NCI-H1417 treated with DMSO at 0.1 percent for 48 hours (cell line): ENCODE results near the gene IQGAP3.

ENCODE experiments used
- DNase-seq: peaks from one replicate; lab custom pipeline; 2025; lab: John Stamatoyannopoulos, UW

IQGAP3 gene

DNA sequence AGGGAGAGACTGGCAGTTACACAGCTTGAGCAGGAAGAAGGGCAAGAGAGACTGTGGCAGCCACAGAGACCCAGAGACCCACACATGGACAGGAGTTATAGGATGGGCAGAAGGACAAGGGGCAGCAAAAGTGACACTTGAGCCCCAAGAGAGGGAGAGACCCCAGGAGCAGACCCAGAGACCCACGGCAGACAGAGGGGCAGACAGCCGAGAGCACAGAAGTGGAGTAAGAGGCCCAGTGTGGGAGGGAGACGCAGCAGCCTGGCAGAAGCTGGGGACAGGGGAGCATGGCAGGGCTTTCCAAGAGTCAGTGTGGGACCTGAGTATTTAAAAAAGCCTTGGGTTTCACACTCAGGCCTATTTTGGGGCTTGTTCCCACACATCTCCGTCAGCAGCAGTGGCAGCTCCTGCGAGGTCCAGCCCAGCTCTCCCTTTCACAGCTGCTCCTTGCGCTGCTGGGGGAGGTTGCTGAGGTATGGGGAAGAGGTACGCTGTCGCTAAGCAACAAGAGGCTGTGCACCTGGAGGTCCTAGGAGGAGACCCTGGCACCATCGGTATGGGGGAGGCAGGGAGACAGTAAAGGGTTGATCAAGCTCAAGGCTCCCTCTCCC is 62.8 kb downstream of the IQGAP3 start:
- DNase-seq = no peak

- no peak for DNase-seq
These were observed 63.5 kb downstream of the IQGAP3 start for GRCh38 chr1:156508955-156509234.

DNA sequence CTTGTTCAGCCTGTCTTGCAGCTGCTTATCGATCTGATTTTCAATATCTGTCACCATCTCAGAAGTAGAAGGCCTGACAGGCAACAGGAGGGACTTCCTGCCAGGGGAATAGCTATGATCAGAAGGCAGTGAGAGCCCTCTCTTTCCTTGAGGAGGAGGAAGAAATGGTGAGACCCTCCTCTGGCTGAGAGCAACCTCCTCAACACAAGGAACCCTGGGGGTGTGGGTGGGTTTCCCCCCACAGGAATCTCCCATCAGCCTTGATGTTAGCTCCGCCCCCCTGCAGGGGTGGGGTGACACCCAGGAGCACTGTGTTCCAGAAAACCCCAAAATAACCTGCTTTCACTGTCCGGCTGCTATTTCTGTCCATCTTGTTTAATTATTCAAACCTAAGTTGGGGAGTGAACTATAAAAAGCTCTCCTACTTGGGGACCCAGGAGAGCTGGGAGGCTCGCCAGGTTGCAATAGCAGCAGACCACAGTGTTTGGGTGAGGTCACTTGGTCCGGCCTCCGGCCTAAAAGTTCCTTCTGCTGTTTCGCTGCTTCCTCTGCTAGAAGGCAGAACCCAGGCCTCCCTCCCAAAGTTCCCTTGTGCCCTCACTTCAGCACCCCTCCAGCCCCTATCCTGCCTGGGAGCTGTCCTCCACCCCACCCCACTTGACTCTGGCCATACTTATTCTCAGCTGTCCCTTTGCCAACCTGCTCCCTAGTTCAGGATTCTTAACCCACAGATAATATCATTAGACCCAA is 64.0 kb downstream of the IQGAP3 start:
- DNase-seq = no peak

DNA sequence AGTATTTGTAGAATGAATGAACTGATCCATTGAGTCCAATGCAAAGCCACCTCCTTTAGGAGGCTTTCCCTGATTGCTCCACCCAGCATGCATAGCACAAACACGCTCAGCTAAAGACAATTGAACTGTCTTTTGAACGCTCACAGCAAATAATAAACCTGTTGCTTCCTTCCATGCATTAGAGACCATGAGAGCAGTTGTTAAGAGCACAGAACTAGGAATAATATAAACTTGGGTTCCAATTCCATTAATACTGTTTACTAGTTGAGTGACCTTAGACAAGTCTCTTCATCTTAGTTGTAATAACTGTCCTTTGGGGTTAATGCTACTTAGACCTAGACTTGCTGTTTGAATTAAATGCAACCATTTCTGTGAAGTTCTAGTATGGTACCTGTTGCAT is 65.9 kb downstream of the IQGAP3 start:
- DNase-seq = no peak

DNA sequence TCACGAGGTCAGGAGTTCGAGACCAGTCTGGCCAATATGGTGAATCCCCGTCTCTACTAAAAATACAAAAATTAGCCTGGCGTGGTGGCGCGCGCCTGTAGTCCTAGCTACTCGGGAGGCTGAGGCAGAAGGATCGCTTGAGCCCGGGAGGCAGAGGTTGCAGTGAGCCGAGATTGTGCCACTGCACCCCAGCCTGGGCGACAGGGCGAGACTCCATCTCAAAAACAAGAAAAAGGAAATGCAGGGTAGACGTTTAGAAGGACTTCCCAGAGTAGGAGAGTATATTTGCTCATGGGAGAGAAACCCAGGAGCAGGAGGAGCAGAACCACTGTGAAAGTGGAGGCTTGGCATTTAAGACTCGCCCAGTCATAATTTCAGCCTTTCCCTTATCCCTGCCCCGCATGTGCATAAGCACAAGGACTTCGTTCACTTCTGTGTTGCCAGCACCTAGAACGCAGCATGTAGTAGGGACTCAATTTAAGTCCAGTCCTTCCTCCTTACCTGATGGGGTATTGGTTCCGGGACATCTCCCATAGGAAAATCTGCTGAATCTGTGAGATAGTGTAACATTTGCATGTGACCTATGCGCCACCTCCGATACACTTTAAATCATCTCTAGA is 66.6 kb downstream of the IQGAP3 start:
- no peak for DNase-seq

DNA sequence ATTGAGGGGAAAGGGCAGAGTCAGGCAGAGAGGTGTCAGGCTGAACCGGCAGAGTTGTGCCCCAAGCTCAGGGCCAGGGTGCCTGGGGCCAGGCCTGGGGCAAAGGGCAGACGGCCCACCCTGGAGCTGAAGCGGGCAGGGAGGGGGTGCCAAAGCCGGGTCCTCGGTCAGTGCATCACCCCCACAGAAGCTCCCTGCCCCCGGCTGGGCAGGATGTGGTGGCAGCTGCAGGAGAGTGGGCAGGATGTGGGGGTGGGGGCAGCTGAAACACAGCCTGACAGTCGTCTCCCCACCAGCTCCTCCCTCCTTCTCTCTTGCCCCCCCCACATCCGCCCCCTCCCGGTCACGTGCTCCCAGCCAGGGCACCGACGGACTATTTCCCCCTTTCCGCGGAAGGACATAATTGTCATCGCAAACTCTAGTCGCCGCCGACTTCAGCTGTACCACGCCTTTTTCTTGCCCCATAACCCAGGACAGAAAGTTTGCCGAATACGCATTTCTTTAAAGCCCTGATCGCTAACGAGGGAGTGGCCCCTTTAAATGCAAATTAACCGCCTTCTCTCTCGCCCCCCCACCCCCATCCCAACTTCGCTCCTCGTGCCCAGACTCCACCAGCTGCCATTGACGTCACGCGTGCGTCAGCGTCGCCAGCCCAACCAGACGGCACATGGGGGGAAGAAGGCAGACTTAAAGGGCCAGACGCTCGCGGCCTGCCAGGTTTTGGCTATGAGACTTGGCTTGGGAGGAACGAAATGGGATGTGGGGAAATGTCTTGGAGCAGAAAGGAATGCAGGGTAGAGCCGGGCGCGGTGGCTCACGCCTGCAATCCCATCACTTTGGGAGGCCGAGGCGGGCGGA is 67.3 kb downstream of the IQGAP3 start:
- peak; percentile 85 for DNase-seq

DNA sequence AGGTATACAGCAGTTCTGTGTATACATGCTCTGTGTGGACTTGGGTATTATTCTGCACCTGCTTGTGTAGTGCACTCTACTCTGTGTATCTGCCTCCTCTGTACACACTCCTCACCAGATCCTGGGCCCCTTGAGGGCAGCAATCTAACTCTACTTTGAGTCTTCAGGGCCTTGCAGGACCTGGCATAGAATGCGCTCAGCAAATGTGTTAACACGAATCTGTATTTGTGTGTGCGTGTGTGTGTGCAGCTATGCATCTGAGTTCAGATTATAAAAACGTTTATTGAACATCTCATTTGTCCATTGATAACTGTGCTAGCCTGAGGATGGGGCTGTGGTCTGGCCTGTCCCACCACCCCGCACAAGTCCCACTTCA is 67.9 kb downstream of the IQGAP3 start:
- no peak for DNase-seq

GRCh38 chr1:156503698-156504437 is 68.5 kb downstream of the IQGAP3 start:
- no peak for DNase-seq

GRCh38 chr1:156502894-156503697 is 69.3 kb downstream of the IQGAP3 start:
- no peak for DNase-seq

DNA sequence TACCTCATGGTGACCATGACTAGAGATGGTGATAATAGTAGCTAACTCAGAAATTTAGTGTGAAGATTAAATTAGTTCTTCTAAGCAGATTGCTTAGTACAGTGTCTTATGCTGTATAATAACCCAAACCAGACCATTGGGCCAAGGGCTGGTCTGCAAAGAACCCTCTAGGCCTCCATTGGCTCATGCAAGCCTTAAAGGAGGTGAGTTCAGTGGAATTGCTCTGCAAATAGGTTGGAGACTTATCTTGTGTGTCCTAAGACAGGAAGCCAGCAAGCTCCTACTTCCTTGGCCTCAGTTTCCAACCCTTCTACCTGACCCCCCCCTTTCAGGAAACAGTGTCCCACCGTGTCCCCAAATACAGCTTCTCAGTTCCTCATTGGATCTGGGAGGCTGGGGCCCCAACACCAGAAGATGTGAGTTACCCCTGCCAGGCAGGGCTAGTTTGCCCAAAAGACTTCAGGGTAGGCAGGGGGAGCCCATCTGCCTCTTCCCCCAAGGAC is 69.9 kb downstream of the IQGAP3 start:
- DNase-seq = no peak

DNA sequence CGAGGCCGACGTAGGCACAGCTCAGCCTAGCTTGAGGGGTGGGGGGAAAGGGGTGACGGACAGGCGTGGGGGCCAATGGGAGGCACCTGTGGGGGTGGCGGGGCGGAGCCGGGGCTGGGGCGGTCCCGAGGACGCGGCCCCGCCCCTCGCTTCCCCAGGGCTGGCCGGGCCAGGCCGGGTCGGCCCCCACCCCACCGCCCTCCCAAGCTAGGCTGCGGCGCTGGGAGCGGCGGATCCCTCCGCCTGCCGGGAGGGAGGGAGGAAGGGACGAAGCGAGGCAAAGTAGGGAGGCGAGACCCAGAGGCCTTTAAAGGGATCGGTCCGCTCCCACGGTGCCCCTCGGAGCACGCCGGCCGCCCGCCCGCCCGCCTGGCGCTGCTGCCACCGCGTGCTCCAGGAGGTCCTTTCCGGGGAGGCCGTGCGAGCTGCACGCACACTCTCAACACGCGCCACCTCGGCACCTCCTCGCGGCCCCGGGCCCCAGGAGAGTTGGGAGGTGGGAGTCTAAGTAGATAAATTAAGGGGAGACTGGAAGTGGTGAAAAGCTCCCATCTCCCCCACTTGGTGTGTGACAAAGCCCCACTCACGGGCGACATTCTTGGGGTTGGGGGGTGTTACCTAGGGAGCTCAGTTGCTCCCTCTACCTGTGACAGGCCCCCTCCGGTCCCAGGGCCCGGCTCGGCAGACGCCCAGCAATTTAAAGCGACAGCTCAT is 71.4 kb downstream of the IQGAP3 start:
- DNase-seq = peak; percentile 79

- no peak for DNase-seq
These were observed 71.9 kb downstream of the IQGAP3 start, which contains the start of gene MEF2D for GRCh38 chr1:156500543-156500792. Gene MEF2D (minus strand): TSS chr1:156500775. CDS start chr1:156483292, 17,483 bp downstream.

GRCh38 chr1:156499842-156500542 is 72.4 kb downstream of the IQGAP3 start:
- no peak for DNase-seq

- no peak for DNase-seq
These were observed 73.0 kb downstream of the IQGAP3 start for GRCh38 chr1:156499194-156499841.

GRCh38 chr1:156498432-156499193 is 73.8 kb downstream of the IQGAP3 start:
- no peak for DNase-seq

DNA sequence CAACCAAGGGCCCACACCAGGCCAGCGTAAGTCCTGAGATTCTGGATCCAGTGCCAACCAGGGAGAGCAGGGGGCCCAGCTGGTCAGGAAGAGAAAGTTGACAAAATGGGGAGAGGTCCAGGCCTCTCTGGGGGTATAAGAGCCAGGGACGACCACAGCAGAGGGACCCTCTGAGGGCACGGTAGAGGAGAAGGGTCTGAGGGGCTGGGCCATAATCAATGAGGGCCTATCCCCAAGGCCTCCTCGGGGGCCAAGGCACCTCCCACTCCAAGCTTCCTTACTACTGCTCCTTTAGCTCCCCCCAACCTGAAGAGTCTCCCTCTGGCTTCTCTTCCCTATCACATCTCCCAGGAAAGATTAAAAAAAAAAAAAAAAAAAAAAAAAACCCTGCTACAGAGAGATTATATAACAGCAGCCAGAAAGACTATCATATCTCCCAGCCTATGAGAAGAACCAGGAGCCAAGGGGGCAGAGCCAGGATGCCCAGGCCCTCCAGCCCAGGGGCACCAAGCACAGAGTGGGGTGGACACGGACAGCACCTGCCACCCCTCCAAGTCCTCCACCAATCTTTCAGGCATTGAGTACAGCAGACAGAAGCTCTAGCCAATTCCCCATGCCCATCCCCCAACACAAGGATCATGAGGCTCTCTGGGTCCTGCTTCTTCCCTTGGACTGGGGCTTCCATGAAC is 74.5 kb downstream of the IQGAP3 start:
- no peak for DNase-seq

GRCh38 chr1:156497078-156497742 is 75.2 kb downstream of the IQGAP3 start:
- no peak for DNase-seq
